CD4-positive, alpha-beta T cell treated with Interleukin-15 for 1 hour (primary cell): ENCODE data around the gene FOXI1.

Source experiments
- DNase-seq: peaks from one replicate; pipeline ENCODE4 v3.0.0-alpha.2; 2020

Gene FOXI1

DNA sequence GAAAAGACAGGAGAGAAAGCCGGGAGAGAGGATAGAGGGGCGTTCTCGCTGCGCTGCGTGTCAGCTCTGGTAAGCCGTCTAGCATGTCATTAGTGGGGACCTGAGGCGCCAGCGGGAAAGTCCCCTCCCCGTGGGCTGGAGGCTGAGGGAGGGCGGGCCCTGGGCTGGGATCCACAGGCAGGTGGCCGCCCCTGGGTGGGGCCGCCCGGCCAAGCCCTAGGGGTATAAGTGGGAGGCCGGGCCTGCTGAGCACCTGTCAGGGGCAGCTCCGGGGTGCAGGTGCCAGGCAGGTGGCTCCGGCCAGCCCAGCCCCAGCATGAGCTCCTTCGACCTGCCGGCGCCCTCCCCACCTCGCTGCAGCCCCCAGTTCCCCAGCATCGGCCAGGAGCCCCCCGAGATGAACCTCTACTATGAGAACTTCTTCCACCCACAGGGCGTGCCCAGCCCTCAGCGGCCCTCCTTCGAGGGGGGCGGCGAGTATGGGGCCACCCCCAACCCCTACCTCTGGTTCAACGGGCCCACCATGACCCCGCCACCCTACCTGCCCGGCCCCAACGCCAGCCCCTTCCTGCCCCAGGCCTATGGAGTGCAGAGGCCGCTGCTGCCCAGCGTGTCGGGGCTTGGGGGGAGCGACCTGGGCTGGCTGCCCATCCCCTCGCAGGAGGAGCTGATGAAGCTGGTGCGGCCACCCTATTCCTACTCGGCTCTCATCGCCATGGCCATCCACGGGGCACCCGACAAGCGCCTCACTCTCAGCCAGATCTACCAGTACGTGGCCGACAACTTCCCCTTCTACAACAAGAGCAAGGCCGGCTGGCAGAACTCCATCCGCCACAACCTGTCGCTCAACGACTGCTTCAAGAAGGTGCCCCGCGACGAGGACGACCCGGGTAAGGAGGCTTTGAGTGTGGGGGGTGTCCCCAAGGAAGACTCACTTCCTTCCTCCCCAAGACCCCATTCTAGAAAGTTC lies at the start of gene FOXI1:
TSS of gene FOXI1 (plus strand) at position 256 of the 970 bp plus-strand sequence. CDS start at position 317, 61 bp downstream.
- DNase-seq, result no peak

- no peak for DNase-seq
Observed at GRCh38 chr5:170056561-170057267, 49.0 kb upstream of the FOXI1 start.

DNA sequence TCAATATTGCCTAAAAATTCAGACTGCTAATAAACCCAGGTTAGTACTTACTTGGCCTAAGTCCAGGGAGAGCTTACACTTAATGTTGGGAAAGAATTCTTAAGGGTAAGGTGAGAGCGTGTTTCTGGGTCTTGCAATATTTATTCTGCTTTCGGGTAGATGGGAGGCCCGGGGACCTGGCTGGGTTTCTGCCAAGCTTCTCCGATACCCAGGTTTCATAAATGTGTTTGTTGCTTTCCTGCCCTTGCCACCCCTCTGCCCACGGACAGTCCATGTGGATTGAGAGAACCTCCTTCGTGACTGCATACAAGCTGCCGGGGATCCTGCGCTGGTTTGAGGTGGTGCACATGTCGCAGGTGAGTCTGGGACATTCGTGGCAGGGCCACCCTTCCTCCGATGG lies 48.4 kb upstream of the FOXI1 start:
- DNase-seq, result no peak

DNA sequence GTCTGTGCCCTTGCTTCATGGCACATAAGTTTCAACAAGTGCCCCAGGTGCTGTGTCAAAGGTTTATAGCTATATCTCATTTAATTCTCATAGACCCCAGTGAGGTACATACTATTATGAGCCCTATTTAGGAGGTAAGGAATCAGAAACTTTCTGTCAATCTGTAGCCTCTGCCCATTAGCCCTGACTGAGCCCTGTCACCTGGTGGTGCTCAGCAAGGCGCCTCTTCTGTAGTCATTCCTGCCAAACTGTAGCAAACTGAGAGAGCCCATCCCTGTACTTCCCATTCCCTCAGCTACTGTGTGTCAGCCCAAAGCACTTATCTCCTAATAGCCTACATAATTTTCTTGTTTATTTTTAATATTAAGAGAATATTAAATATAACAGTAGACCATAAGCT lies 46.5 kb upstream of the FOXI1 start:
- DNase-seq, result no peak

- no peak for DNase-seq
Observed at GRCh38 chr5:170067152-170067551, 38.5 kb upstream of the FOXI1 start.

DNA sequence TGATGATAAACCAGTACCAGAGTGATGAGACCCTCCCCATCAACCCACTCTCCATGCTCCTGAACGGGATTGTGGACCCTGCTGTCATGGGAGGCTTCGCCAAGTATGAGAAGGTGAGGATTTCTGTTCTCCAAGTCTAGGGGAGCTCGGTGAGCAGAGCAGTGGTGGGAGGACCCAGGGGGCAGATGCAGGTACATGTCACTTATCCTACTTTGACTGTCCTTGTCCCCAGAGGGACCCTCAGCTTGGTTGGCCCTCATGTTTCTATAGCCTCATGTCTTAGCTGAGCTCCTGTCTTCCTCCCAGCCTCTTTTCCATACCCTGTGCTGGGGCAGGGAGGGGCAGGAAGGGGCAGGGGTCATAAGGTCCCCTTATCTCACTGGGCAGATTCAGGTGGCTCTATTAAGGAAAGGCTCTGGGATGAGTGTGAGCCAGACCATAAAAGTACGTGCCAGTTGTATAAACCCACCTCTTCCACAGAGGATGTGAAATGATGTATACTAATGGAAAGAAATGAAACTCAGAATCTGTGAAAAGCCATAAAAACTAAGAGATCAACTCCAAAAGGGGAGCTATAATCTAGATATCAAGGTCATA lies 38.0 kb upstream of the FOXI1 start:
- no peak for DNase-seq

DNA sequence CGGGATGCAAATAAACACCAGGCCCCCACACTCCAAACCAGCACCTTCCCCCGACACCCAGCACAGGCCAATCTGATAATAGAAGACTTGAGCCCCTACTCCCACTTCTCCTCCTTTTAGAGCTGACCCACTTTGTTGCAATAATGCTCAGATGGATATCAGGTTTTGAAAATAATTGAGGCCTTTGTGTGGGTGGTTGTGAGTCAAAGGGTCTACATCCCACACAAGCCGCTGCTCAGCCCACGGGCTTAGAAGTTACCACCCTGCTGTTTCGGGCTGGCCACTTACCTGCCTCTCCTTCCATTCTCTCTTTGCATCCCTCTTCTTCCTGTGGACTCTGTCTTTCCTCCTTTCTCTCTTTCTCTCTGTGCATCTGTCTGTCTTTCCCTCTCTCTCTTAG lies 36.2 kb upstream of the FOXI1 start:
- no peak for DNase-seq

- no peak for DNase-seq
Observed at GRCh38 chr5:170070556-170071412, 34.9 kb upstream of the FOXI1 start.

- DNase-seq, result no peak
Observed at GRCh38 chr5:170071748-170072147, 33.9 kb upstream of the FOXI1 start.

DNA sequence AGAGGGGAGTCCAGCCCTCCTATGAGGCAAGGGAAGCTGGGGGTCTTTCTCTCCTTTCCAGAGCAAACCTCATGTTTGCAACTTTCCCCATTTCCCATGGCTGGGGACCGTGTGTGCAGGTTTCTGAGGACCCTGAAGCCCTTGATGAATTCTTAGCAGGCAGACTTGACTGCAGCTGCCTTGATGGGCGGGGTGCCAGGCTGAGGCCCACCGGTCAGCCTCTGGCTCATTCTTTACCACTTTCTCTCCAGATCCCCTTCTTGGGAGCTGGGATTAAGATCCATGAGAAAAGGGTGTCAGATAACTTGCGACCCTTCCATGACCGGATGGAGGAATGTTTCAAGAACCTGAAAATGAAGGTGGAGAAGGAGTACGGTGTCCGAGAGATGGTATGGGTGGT lies 30.0 kb upstream of the FOXI1 start:
- no peak for DNase-seq

DNA sequence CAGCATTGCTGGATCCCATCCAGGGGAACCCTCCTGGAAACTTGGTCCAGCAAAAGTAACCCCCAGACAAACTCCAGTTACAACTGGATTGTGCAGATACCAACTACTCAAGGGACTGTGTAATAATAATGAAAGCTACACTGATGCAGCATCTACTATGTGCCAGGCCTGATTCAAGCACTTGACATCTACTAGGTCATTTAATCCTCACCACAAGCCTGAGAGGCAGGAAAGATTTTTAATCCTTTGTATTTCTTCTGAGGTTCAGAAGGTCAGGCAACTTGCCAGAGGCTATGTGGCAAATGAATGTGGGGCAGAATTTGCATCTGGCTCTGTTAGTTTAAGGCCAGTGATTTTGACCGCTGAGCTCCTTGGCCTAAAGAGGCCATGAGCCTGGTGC lies 29.5 kb upstream of the FOXI1 start:
- no peak for DNase-seq

GRCh38 chr5:170076739-170077138 lies 29.0 kb upstream of the FOXI1 start:
- DNase-seq, result no peak

- no peak for DNase-seq
Observed at GRCh38 chr5:170077526-170077925, 28.2 kb upstream of the FOXI1 start.

DNA sequence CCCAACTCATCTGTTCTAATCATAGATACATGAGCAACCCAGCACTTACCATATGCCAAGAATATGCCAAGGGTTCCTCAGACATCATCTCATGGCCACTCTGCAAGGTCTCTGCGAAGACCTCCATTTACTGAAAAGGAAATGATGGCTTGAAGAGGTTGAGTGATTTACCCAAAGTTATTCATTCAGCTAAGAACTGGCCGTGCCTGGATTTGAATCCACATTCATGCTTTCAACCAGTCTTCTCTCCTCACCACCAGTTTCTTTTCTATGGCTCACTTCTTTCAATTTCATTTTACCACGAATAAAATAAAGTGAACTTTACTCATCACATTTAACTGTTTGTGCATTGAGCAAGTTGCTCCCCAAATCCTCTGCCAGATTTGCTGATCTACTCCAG lies 27.2 kb upstream of the FOXI1 start:
- no peak for DNase-seq

DNA sequence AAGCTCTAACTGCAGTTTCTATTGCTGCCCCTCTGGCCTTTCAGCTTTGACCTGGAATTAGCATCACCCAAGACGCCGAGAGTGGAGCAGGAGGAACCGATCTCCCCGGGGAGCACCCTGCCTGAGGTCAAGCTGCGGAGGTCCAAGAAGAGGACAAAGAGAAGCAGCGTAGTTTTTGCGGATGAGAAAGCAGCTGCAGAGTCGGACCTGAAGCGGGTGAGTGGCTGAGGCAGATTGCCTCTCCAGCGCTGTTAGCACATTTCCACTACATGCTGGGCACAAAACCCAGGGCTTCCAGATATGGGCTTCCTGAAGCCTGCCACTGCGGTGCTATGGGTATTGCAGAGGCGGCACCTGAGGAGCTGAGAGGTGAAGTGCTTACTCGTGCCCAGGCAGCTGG lies 26.8 kb upstream of the FOXI1 start:
- no peak for DNase-seq

- DNase-seq, result no peak
Observed at GRCh38 chr5:170080217-170080616, 25.5 kb upstream of the FOXI1 start.

GRCh38 chr5:170080786-170081445 lies 24.8 kb upstream of the FOXI1 start:
- DNase-seq, result no peak

GRCh38 chr5:170081616-170082015 lies 24.1 kb upstream of the FOXI1 start:
- DNase-seq, result no peak

DNA sequence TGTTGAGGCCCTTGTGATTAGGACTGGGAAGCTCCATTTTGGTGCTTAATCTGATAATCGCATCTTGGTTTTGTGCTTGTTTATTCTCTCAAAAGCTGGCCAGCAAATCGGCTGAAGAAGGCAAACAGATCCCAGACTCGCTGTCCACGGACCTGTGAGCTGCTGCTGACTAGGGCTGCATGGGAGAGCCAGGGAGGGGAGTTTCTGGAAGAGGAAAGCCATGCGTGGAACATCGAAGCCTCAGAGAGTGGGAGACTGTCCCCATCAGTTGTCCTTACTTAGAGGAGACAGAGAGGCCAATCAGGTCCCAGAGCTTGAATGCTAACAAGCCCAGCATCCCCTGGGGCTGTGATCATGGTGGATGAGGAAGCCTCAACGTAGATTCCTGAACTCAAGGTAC lies 23.0 kb upstream of the FOXI1 start:
- no peak for DNase-seq

DNA sequence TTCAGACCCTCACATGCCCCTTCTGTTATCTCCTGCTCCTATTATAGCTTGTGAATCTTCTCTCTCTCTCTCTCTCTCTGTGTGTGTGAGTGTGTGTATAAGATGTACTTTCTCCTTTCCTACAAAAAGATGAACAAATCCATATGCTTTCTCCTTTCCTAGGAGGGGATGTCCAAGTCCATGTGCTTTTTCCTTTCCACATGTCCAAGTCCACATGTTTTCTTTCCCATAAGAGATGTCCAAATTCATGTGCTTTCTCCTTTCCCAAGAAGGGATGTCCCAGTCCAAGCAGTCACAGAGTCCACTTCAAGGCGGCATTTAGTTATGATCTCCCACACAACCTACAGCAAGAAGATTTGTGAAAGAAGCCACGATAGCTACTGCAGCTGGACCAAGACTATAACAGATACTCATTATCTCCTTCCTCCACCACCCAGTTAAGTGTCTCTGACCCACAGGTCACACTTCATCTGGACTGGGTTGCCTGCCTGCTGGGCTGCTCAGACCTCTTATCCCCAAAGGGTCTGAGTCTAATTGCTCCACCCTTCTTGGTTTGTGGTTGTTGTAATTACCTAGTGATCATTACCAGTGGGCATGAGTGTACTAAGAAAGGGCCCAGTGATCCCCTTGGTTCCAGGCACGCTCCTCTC lies 18.4 kb upstream of the FOXI1 start:
- no peak for DNase-seq

- no peak for DNase-seq
Observed at GRCh38 chr5:170092455-170093101, 13.1 kb upstream of the FOXI1 start.
